ENCODE results near the gene RASSF8. TPM values are rescaled to one million over a fixed set of nuclear protein-coding genes. Genes with fewer than 3 reads are reported as not detected.

The RASSF8 gene
- polyA plus RNA-seq, 1 donor (not counting 4 experiments of a cell fraction or from before 2014, with no cell fraction given): 10.5 TPM

DNA sequence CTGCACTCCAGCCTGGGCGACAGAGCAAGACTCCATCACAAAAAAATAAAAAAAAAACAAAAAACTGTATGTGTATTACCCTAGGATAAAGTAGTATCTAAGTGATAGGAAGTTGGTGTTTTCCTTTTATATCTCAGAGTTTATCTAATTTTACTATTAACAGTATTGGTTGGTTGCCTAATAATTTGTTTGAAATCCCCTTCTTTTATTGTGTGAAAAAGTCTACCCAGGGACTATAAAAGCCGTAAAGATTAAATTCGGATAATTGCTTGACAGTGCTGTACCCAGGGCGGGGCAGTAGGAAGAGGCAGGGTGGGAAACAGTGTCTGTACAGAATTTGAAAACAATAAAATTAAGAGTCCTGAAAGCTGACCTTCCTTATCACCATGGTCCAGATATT, 78.4 kb downstream of the RASSF8 start:
- no peak for FAIRE-seq
- Histone ChIP-seq H3K9ac (ENCODE audit: control insufficient read depth, extremely low read depth, insufficient read depth, low read length) (no peak overlapping the region), H3K4me3 (ENCODE audit: control insufficient read depth in 2 of 3, extremely low read depth in 1 of 3, insufficient read depth in 2 of 3, low read depth in 1 of 3, low read length in 3 of 3) (no peak overlapping the region), H2AFZ (ENCODE audit: control insufficient read depth, low read length) (no peak overlapping the region), H3K9me1 (ENCODE audit: control insufficient read depth, extremely low read depth, insufficient read depth, low read length) (peaks cover 4% of the 10 kb centered on the region), H3K4me1 (ENCODE audit: control insufficient read depth, extremely low read depth, insufficient read depth, low read length) (no peaks in the 10 kb centered on the region), H3K27ac (ENCODE audit: control insufficient read depth, insufficient read depth, low read length) (no peak overlapping the region), H3K9me3 (ENCODE audit: control insufficient read depth, low read depth, low read length) (no peaks in the 10 kb centered on the region), H3K4me2 (ENCODE audit: control insufficient read depth, extremely low read depth, insufficient read depth, low read depth, low read length) (no peak overlapping the region), H3K36me3 (ENCODE audit: control insufficient read depth in 2 of 2, extremely low read depth in 1 of 2, insufficient read depth in 2 of 2, low read length in 2 of 2) (no peaks in the 10 kb centered on the region), H4K20me1 (ENCODE audit: control insufficient read depth, extremely low read depth, insufficient read depth, low read length) (no peaks in the 10 kb centered on the region), H3K27me3 (ENCODE audit: control insufficient read depth, extremely low read depth, insufficient read depth, low read length) (no peaks in the 10 kb centered on the region), H3K79me2 (ENCODE audit: control insufficient read depth, insufficient read depth, low read length) (peaks cover 9% of the 10 kb centered on the region)
- TF ChIP-seq, protein P1, sequence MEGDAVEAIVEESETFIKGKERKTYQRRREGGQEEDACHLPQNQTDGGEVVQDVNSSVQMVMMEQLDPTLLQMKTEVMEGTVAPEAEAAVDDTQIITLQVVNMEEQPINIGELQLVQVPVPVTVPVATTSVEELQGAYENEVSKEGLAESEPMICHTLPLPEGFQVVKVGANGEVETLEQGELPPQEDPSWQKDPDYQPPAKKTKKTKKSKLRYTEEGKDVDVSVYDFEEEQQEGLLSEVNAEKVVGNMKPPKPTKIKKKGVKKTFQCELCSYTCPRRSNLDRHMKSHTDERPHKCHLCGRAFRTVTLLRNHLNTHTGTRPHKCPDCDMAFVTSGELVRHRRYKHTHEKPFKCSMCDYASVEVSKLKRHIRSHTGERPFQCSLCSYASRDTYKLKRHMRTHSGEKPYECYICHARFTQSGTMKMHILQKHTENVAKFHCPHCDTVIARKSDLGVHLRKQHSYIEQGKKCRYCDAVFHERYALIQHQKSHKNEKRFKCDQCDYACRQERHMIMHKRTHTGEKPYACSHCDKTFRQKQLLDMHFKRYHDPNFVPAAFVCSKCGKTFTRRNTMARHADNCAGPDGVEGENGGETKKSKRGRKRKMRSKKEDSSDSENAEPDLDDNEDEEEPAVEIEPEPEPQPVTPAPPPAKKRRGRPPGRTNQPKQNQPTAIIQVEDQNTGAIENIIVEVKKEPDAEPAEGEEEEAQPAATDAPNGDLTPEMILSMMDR (optimal IDR thresholded peaks at IDR 0.05 in 1 of 3, IDR thresholded peaks at IDR 0.05 in 1 of 3, conservative IDR thresholded peaks at IDR 0.05 in 1 of 3; ENCODE audit: extremely low read depth in 1 of 3, insufficient read depth in 2 of 3, low read length in 3 of 3): no peak
- no peak for TF ChIP-seq EZH2 (IDR thresholded peaks at IDR 0.05; ENCODE audit: low read length)
- no peak for DNase-seq (ENCODE audit: low read depth, low spot score)
- dilution Hi-C loops (cut with MboI; ENCODE audit: extremely low pct_ligation_motif_present, low sequenced_read_pairs): no loop called here

DNA sequence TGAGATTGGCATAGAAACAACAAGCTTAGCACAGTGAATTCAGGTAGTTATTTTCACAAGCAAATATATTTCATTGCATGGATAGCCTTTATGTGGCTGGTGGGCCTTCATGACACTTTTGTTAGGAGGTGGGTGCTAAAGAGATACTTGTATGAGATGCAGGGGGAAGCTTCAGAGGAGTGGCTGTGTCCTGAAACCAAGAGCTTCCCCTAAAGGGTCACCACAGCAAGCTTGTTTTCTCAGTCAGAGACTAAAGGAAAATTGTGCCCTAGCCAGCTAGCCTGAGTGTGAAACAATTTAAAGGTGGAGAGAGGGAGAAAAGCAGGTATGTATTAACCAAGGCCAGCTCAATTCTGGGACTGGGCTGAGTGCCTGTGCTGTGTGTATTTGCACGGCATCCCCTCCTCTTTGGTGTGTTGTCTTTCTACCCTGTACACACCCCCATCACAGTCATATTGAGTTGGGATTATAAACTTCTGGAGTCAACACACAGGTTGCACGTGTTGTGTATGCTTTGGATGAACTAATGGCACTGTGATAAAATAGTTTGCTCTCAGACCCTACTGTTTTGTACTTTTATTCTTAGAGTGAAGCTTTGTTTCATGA, 79.2 kb downstream of the RASSF8 start:
- dilution Hi-C loops (cut with MboI; ENCODE audit: extremely low pct_ligation_motif_present, low sequenced_read_pairs): no loop called here
- FAIRE-seq: no peak

More for the DNA sequence above, 79.2 kb downstream of the RASSF8 start:
- Histone ChIP-seq H2AFZ (ENCODE audit: control insufficient read depth, low read length) (no peak overlapping the region), H3K9ac (ENCODE audit: control insufficient read depth, extremely low read depth, insufficient read depth, low read length) (no peak overlapping the region), H3K4me2 (ENCODE audit: control insufficient read depth, extremely low read depth, insufficient read depth, low read depth, low read length) (no peak overlapping the region), H3K36me3 (ENCODE audit: control insufficient read depth in 2 of 2, extremely low read depth in 1 of 2, insufficient read depth in 2 of 2, low read length in 2 of 2) (no peaks in the 10 kb centered on the region), H3K4me1 (ENCODE audit: control insufficient read depth, extremely low read depth, insufficient read depth, low read length) (peaks cover under 1% of the 10 kb centered on the region), H3K9me3 (ENCODE audit: control insufficient read depth, low read depth, low read length) (no peaks in the 10 kb centered on the region), H3K27ac (ENCODE audit: control insufficient read depth, insufficient read depth, low read length) (no peak overlapping the region), H3K9me1 (ENCODE audit: control insufficient read depth, extremely low read depth, insufficient read depth, low read length) (peaks cover 4% of the 10 kb centered on the region), H4K20me1 (ENCODE audit: control insufficient read depth, extremely low read depth, insufficient read depth, low read length) (no peaks in the 10 kb centered on the region), H3K79me2 (ENCODE audit: control insufficient read depth, insufficient read depth, low read length) (peaks cover 9% of the 10 kb centered on the region), H3K27me3 (ENCODE audit: control insufficient read depth, extremely low read depth, insufficient read depth, low read length) (no peaks in the 10 kb centered on the region), H3K4me3 (ENCODE audit: control insufficient read depth in 2 of 3, extremely low read depth in 1 of 3, insufficient read depth in 2 of 3, low read depth in 1 of 3, low read length in 3 of 3) (no peak overlapping the region)
- no peak for DNase-seq (ENCODE audit: low read depth, low spot score)
- TF ChIP-seq, protein P1 (optimal IDR thresholded peaks at IDR 0.05 in 1 of 3, IDR thresholded peaks at IDR 0.05 in 1 of 3, conservative IDR thresholded peaks at IDR 0.05 in 1 of 3; ENCODE audit: extremely low read depth in 1 of 3, insufficient read depth in 2 of 3, low read length in 3 of 3): no peak
- no peak for TF ChIP-seq EZH2 (IDR thresholded peaks at IDR 0.05; ENCODE audit: low read length)

Data from keratinocyte (primary cell).